HTR-8/SVneo (cell line): ENCODE results near the gene NEK3.
"Not testable (repeated sequence)": the region's sequence is repeated elsewhere in the genome, so short reads cannot be mapped to it uniquely, and the experiment has no call there.

Experiments
- DNase-seq: peaks from one replicate; pipeline ENCODE4 v3.0.0; 2011; ENCODE audit warnings: low spot score, mixed read lengths; ENCODE audit not compliant: insufficient read length
- FAIRE-seq: peaks from 2 replicates; lab custom pipeline; 2011; peaks lifted over from hg19 to GRCh38; lab: Jason Lieb, UNC

The NEK3 gene

DNA sequence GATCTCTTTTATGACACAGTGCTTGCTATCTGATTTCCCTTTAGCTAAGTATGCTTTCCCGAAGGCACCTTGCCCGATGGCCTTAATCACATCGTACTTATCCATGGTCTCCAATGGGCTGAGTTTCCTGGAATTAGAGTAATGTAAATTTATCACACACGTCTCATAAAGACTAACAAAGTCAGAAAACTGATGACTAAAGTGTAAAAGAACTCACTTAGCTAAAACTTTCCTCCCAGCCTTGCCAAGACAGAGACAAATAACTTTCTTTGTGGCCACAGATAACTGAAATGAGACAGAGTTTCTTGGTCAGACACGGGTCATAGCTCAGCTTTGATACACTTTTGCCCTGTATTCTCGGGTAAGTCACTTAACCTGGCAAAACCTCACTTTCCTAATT is 32.0 kb downstream of the NEK3 start:
- no peak for FAIRE-seq

DNA sequence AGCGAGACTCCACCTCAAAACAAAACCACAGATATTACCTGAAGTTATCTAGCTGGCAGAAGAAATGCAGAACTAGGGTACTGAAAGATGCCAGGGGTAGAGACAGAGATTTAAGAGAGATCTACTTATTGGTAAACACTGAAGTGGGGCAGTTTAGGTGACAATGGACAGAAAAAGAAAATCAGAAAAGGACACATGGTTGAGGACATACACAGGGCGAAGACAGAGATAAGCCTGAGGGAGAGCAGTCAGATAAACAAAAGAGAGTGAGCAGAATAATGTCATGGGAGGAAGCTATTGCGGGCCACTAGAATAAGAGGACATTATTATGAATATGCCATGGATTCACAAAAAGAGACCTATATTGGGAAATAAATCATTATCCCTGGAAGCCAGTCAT is 33.9 kb downstream of the NEK3 start:
- FAIRE-seq (no peak), DNase-seq (no peak)

More for the DNA sequence above, 32.0 kb downstream of the NEK3 start:
- DNase-seq, result no peak

DNA sequence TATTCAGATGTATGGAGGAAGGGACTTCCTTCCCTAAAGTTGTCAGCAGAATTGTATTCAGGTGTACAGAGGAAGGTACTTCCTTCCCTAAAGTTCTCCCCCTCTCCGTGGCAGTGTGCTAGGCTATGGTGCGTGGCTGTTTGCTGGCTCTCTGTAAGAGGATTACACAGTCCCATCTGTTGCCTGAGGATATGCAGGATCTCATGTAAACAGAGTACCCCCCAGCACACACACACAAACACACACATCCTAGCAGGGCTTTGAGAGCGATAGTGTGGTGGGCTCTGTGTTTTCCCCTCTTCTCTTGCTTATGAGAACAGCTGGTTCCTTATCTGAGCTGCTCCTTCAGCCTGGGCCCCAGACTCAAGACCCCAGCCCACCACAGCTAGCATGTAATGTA is 40.8 kb downstream of the NEK3 start:
- DNase-seq (no peak), FAIRE-seq (no peak)

DNA sequence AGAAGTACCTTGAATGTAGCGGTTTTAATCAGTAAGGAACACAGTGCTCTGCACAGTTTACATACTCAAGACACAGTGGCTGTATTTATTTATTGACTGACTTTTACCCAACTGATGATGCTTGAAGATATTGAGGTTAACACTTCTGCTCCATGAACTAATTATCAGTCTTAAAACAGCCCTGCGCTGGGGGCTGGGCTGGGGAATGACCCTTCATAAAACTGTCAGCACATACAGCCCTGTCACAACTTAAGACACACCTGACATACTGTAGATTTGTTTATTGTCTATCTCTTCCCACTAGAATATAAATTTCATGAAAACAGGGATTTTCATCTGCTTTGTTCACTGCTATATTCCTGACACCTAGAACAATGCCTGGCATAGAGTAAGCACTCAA is 41.3 kb downstream of the NEK3 start:
- FAIRE-seq, result no peak

DNA sequence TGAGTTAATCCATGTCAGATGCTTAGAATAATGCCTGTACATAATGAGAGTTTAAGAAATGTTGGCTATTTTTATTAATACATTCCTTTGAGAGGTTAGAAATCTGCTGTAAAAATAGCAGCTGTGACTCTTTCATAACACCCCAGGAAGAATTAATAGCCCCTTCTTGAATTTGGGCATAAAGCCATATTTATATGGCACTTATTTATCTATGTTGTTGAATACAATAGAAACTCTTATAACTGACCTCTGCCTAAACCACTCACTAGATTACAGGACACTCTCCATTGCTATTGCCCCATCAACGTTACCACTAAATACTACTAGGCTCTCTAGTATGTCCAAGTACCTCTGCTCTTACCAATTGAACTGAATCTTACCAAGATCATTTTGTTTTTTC is 46.8 kb downstream of the NEK3 start:
- DNase-seq, result no peak
- no peak for FAIRE-seq

More for the DNA sequence above, 41.3 kb downstream of the NEK3 start:
- no peak for DNase-seq

DNA sequence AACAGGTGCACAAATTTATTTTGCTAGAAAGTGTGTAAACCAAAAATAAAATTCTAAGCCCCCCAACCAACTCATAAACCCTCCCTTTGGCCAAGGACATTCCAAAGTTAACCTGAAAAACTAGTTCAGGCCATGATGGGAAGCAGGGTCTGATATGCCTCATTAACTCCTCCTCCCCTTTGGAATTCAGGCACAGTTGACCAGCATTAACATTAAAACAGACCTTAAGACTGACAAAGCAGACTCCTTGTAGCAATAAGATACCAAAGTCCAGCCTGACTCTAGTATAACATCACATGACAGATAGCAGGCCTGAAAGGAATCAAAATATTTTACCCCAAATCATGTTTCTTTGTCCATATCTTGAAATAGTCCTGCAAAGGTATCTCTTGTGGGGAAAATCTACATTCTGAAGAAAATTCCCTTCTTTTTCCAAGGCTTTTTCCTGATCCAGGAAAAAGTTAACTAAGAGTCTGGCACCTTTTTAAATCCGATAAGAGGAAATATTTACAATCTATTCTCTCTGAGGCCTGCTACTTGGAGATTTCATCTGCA is 50.2 kb downstream of the NEK3 start:
- no peak for DNase-seq
- FAIRE-seq, result no peak

DNA sequence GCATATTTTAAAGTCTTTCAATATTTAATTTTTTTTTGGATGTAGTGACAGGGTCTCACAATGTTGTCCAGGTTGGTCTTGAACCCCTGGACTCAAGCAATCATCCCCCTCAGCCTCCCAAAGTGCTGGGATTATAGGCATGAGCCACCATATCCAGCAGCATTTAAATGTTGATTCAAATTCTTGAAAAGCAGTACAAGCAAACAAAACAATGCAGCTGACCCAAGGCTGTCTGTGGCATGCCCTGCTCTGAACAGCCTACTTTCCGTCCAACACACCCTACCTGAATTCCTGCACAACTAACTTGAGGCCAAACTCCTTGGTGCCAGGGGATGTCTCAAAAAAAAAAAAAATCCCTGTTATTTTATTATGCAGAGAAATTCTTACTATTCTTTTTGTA is 53.6 kb downstream of the NEK3 start:
- no peak for DNase-seq
- no peak for FAIRE-seq

DNA sequence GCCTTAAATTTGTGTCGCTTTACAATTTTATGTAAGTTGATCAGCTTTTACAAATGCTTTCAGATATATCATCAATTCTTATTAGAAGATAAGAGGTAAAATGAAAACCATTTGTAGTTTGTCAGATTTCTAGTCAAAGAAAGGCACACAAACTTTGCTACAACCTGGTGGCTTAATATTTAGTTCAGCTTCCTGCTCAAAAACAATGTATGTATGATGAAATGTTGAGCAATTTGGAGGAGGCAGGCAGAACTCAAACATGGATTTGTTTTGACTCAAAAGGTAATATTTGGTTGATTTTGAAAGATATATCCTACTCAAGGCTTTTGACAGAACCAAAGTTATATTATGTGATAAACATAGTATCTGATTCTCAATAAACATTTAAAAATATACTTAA is 54.8 kb downstream of the NEK3 start:
- no peak for FAIRE-seq
- DNase-seq, result no peak

DNA sequence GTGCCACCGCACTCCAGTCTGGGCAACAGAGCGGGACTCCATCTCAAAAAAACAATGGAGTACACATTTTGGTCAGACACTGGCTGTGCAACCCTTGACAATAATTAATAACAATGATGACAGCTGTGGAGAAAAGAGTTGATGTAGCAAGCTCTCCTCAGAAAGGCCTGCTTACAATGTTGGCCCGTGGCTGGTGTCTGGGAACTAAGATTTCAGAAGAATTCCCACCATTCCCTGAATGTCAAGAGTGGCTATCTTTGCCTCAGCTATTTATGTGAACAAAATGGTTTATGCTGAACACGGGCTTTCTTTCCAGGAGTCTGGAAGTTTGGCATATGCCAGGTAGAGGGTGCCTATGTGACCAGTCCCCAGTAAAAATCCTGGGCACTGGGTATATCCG is 56.0 kb downstream of the NEK3 start:
- FAIRE-seq (no peak), DNase-seq (no peak)

DNA sequence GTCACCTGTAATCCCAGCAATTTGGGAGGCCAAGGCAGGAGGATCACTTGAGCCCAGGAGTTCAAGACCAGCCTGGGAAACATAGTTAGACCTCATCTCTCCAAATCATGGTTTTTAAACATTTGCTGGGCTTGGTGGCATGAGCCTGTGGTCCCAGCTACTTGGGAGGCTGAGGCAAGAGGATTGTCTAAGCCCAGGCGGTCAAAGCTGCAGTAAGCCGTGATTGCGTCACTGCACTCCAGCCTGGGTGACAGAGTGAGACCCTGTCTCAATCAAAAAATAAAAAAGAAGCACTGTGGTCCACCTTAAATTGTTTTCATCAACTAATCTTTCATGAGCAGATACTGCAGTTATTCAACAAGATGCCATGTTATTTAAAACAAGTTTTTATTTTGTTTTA is 57.0 kb downstream of the NEK3 start:
- DNase-seq, FAIRE-seq: not testable (repeated sequence)

DNA sequence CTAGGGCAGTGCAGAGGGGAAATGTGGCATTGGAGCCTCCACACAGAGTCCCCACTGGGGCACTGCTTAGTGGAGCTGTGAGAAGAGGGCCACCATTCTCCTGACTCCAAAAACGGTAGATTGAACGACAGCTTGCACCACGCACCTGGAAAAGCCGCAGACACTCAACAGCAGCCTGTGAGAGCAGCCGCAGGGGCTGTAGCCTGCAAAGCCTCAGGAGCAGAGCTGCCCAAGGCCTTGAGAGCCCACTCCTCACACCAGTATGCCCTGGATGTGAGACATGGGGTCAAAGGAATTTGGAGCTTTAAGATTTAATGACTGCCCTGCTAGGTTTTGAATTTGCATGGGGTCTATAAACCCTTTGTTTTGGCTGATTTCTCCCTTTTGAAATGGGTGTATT is 62.2 kb downstream of the NEK3 start:
- FAIRE-seq, result no peak
- no peak for DNase-seq

DNA sequence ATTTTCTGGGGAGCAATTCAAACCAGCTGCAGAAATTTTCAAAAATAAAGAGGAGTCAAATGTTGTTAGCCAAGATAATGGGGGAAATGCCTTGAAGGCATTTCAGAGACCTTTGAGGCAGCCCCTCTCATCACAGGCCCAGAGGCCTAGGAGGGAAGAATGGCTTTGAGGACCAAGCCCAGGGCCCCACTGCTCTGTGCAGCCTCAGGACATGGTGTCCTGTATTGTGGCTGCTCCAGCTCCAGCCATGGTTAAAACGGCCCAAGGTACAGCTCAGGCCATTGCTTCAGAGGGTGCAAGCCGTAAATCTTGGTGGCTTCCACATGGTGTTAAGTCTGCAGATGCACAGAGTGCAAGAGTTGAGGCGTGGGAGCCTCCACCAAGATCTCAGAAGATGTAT is 62.6 kb downstream of the NEK3 start:
- DNase-seq (no peak), FAIRE-seq (no peak)

DNA sequence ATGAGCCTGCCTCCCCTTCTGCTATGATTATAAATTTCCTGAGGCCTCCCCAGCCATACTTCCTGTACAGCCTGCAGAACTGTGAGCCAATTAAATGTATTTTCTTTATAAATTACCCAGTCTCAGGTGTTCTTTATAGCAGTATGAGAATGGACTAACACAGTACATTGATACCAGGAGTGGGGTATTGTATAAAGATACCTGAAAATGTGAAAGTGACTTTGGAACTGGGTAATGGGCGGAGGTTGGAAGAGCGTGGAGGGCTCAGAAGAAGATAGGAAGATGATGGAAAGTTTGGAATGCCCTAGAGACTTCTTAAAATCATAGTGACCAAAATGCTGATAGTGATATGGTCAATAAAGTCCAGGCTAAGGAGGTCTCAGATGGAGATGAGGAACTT is 63.3 kb downstream of the NEK3 start:
- FAIRE-seq, result no peak

DNA sequence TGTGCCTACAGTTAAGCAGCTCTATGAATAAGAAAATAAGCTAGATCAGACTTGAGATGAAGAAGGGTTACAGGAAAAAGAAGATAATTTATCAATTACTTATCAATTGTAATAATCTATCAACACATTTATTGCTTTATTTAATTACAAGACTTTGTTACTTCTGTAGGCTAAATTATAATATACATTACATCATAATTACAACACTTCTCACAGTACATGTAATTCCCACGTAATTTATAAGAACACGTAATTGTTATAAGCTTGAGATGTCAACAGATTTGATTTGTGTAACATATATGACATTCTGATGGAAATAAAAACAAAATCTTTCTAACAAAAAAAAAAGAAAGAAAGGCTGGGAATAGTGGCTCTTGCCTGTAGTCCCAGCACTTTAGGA is 67.3 kb downstream of the NEK3 start:
- no peak for FAIRE-seq
- DNase-seq, result no peak

More for the DNA sequence above, 63.3 kb downstream of the NEK3 start:
- no peak for DNase-seq

DNA sequence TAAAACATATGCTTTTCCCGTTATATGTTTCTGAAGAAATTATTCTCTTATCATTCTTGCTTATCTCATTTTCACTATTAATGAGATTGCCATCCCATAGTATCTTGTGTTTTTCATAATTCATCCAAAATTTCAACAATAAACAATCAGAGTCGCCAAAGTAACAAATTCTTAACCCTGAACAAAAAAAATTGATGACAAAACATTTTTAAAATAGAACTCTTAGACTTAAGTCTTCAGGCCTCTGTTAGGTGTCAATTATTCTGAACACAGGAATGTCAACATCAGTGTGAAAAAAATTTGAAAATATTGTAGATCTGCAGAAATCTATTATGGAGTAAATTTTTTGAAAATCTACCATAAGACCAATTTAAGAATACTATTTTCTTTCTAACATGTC is 67.9 kb downstream of the NEK3 start:
- DNase-seq, result no peak
- no peak for FAIRE-seq

DNA sequence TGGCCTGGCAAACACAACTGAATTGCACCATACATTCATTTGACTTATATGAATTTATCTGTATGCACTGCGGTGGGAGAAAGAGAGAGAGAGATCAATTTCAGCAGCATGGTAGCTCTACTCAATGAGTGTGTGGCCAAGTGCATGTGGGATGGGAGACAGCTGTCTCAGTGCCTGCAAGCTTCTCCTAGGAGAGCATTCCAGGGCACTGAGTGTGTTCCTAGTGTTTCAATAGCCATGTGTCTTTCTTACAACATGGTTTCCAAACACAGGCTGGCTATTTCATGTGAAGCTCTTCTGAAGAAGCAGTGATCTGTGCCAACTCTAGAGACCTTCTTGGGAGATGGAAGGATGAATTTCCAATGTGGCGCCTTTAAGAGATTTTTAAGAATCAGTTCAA is 74.0 kb downstream of the NEK3 start:
- DNase-seq (no peak), FAIRE-seq (no peak)

DNA sequence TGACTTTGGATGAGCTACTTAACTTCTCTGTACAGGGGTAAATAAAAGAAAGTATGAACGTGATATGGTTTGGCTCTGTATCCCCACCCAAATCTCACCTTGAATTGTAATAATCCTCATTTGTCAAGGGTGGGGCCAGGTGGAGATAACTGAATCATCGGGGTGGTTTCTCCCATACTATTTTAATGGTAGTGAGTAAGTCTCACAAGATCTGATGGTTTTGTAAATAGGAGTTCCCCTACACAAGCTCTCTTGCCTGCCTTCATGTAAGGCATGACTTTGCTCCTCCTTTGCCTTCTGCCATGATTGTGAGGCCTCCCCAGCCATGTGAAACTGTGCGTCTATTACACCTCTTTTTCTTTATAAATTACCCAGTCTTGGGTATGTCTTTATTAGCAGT is 74.4 kb downstream of the NEK3 start:
- not testable (repeated sequence) for DNase-seq, FAIRE-seq
